Measurements from ENCODE around the gene RASEF.

Gene RASEF

DNA sequence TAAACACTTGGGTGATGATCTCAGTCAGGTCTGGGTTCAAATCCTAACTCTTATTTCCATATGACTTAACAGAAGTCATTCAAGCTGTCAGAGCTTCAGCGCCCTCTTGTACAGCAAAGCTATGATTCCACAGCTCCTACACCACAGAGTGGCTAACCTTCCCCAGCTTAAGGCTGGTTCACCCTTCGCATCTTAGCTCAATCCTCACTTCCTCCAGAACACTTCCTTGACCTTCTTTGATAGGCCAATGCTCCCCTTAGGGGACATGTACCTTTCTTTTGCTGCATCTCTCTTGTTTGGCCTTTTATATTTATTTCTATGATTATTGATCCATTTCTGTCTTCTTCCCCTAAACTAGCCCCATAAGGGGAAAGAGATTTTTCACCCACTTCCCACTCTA is 57.0 kb downstream of the RASEF start:
- H3K4me2 ChIP-seq (ENCODE audit: low read length) = no peak overlapping the region
- no peak overlapping the region for H3K4me3 ChIP-seq (ENCODE audit: low read depth, low read length, poor library complexity, severe bottlenecking)
- TF ChIP-seq EZH2 (IDR thresholded peaks at IDR 0.05; ENCODE audit: borderline replicate concordance, low read length) = no peak
- TF ChIP-seq, protein P1, sequence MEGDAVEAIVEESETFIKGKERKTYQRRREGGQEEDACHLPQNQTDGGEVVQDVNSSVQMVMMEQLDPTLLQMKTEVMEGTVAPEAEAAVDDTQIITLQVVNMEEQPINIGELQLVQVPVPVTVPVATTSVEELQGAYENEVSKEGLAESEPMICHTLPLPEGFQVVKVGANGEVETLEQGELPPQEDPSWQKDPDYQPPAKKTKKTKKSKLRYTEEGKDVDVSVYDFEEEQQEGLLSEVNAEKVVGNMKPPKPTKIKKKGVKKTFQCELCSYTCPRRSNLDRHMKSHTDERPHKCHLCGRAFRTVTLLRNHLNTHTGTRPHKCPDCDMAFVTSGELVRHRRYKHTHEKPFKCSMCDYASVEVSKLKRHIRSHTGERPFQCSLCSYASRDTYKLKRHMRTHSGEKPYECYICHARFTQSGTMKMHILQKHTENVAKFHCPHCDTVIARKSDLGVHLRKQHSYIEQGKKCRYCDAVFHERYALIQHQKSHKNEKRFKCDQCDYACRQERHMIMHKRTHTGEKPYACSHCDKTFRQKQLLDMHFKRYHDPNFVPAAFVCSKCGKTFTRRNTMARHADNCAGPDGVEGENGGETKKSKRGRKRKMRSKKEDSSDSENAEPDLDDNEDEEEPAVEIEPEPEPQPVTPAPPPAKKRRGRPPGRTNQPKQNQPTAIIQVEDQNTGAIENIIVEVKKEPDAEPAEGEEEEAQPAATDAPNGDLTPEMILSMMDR (IDR thresholded peaks at IDR 0.05; ENCODE audit: low read length) = no peak
- H3K4me1 ChIP-seq (ENCODE audit: insufficient read depth, low read length, severe bottlenecking) = no peaks in the 10 kb centered on the region
- H3K9ac ChIP-seq (ENCODE audit: low read length) = no peak overlapping the region
- H3F3A ChIP-seq (ENCODE audit: insufficient read depth, low read length) = no peaks in the 10 kb centered on the region
- no peak overlapping the region for H2AFZ ChIP-seq (ENCODE audit: low read length)
- H3K27me3 ChIP-seq (ENCODE audit: insufficient read depth, low read length) = no peaks in the 10 kb centered on the region
- no peaks in the 10 kb centered on the region for H3K9me3 ChIP-seq (ENCODE audit: low read length)
- no peaks in the 10 kb centered on the region for H4K20me1 ChIP-seq (ENCODE audit: insufficient read depth, low read length)
- H3K36me3 ChIP-seq (ENCODE audit: insufficient read depth, low read length) = no peaks in the 10 kb centered on the region
- no peaks in the 10 kb centered on the region for H3K79me2 ChIP-seq (ENCODE audit: insufficient read depth, low read length)
- H3K9me2 ChIP-seq (ENCODE audit: low read depth, low read length) = no peaks in the 10 kb centered on the region
- H3K27ac ChIP-seq (ENCODE audit: low read depth, low read length, poor library complexity, severe bottlenecking) = no peak overlapping the region

DNA sequence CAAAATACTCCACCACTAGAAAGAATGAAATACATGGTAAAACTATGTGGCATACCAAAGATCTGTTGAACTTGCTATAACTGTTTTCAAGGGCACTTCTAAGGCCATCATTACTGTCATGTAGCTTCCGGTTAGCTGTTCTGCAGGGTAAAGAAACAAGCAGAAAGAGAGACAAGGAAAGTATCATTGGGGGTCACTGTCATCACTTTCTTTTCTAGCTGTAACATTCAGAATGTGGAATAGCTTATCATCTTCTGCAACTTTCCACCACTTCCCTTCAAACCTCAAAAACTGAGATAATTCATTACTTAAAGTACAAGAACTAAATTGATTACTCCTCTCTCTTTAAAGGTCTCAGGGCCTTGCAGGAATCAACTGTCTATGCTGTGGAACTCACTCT is 57.6 kb downstream of the RASEF start:
- no peak overlapping the region for H3K27ac ChIP-seq (ENCODE audit: low read depth, low read length, poor library complexity, severe bottlenecking)
- H3K4me2 ChIP-seq (ENCODE audit: low read length) = no peak overlapping the region
- H3K9me3 ChIP-seq (ENCODE audit: low read length) = no peaks in the 10 kb centered on the region
- H3K4me1 ChIP-seq (ENCODE audit: insufficient read depth, low read length, severe bottlenecking) = no peaks in the 10 kb centered on the region
- H3K36me3 ChIP-seq (ENCODE audit: insufficient read depth, low read length) = no peaks in the 10 kb centered on the region
- TF ChIP-seq EZH2 (IDR thresholded peaks at IDR 0.05; ENCODE audit: borderline replicate concordance, low read length) = no peak
- TF ChIP-seq, protein P1 (IDR thresholded peaks at IDR 0.05; ENCODE audit: low read length) = no peak
- H3F3A ChIP-seq (ENCODE audit: insufficient read depth, low read length) = no peaks in the 10 kb centered on the region
- H2AFZ ChIP-seq (ENCODE audit: low read length) = no peak overlapping the region
- H4K20me1 ChIP-seq (ENCODE audit: insufficient read depth, low read length) = no peaks in the 10 kb centered on the region
- H3K4me3 ChIP-seq (ENCODE audit: low read depth, low read length, poor library complexity, severe bottlenecking) = no peak overlapping the region
- H3K27me3 ChIP-seq (ENCODE audit: insufficient read depth, low read length) = no peaks in the 10 kb centered on the region
- no peaks in the 10 kb centered on the region for H3K9me2 ChIP-seq (ENCODE audit: low read depth, low read length)
- H3K9ac ChIP-seq (ENCODE audit: low read length) = no peak overlapping the region
- H3K79me2 ChIP-seq (ENCODE audit: insufficient read depth, low read length) = no peaks in the 10 kb centered on the region

DNA sequence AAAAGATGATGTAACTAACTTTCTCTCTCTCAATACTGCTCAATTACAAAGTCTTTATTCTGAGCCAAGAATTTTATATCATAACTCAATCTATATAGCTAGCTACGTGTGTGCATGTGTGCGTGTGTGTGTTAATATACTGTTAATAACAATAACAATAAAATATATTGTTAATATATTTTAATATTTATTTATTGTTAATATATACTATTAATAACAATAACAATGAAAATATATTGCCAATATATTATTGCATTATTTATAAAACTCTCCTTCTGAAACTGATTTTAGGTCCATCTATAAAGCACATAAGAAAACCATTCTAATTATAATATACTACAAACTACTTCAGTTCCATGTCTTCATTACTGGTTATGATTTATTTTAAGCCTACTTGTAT is 60.6 kb downstream of the RASEF start:
- Histone ChIP-seq H3K27ac (ENCODE audit: low read depth, low read length, poor library complexity, severe bottlenecking) (no peak overlapping the region), H3K9ac (ENCODE audit: low read length) (no peak overlapping the region), H2AFZ (ENCODE audit: low read length) (no peak overlapping the region), H4K20me1 (ENCODE audit: insufficient read depth, low read length) (no peaks in the 10 kb centered on the region), H3K4me2 (ENCODE audit: low read length) (no peak overlapping the region), H3K9me2 (ENCODE audit: low read depth, low read length) (no peaks in the 10 kb centered on the region), H3K4me1 (ENCODE audit: insufficient read depth, low read length, severe bottlenecking) (no peaks in the 10 kb centered on the region), H3F3A (ENCODE audit: insufficient read depth, low read length) (no peaks in the 10 kb centered on the region), H3K9me3 (ENCODE audit: low read length) (no peaks in the 10 kb centered on the region), H3K79me2 (ENCODE audit: insufficient read depth, low read length) (no peaks in the 10 kb centered on the region), H3K36me3 (ENCODE audit: insufficient read depth, low read length) (no peaks in the 10 kb centered on the region), H3K4me3 (ENCODE audit: low read depth, low read length, poor library complexity, severe bottlenecking) (no peak overlapping the region), H3K27me3 (ENCODE audit: insufficient read depth, low read length) (no peaks in the 10 kb centered on the region)
- TF ChIP-seq, protein P1 (IDR thresholded peaks at IDR 0.05; ENCODE audit: low read length) = no peak
- no peak for TF ChIP-seq EZH2 (IDR thresholded peaks at IDR 0.05; ENCODE audit: borderline replicate concordance, low read length)

Data from OCI-LY1 (cell line).